CD4-positive, alpha-beta memory T cell (primary cell): Measurements from ENCODE around the gene LPIN3. TPM values are rescaled to one million over a fixed set of nuclear protein-coding genes. Genes with fewer than 3 reads are reported as not detected.
A peak's percentile ranks its signal among the peaks of the same experiment; 100 is the strongest.

Experiments used
- CTCF ChIA-PET: fragments of 350-600 bp; sonication (Branson Sonifier 250); formaldehyde crosslinking; loops from one replicate; lab custom pipeline; 2021; ENCODE audit warnings: inconsistent platforms; ENCODE audit not compliant: partially characterized antibody; lab: Charles Lee
- POLR2A ChIA-PET: fragments of 350-600 bp; sonication (Branson Sonifier 250); formaldehyde crosslinking; loops from one replicate; lab custom pipeline; 2021; ENCODE audit not compliant: partially characterized antibody; lab: Charles Lee
- DNase-seq, 5 donors: peaks; one replicate each; pipeline versions ENCODE4 v3.0.0 to v3.0.0-alpha.2; 2020 to 2022; ENCODE audit warnings: mixed read lengths in 1 of 5
- H3K27ac ChIP-seq: one replicate; pipeline ENCODE4 v1.7.0; 2013; ENCODE audit warnings: low read depth, low read length
- H3K27me3 ChIP-seq: 2 replicates; pipeline ENCODE4 v1.7.0; 2013; ENCODE audit warnings: mild to moderate bottlenecking, low read length, moderate library complexity; ENCODE audit not compliant: insufficient read depth
- H3K36me3 ChIP-seq: 2 replicates; pipeline ENCODE4 v1.7.0; 2013; ENCODE audit warnings: mild to moderate bottlenecking, low read length, moderate library complexity; ENCODE audit not compliant: insufficient read depth
- H3K4me1 ChIP-seq: 2 replicates; pipeline ENCODE4 v1.7.0; 2013; ENCODE audit warnings: mild to moderate bottlenecking, low read length, moderate library complexity; ENCODE audit not compliant: insufficient read depth
- H3K4me3 ChIP-seq, 2 donors: one replicate each; pipeline ENCODE4 v1.7.0; 2013; ENCODE audit warnings: low read length in 2 of 2, mild to moderate bottlenecking in 1 of 2
- H3K9me3 ChIP-seq, 2 donors: one replicate each; pipeline ENCODE4 v1.7.0; 2013; ENCODE audit warnings: low read length in 2 of 2, control low read depth in 1 of 2; ENCODE audit not compliant: control insufficient read depth in 1 of 2
- H3K27ac Mint-ChIP-seq, 7 donors: one replicate each; pipeline ENCODE4 v1.8.0; 2020 to 2021; ENCODE audit warnings: mixed read lengths in 7 of 7, mild to moderate bottlenecking in 6 of 7, inconsistent platforms in 3 of 7, moderate library complexity in 3 of 7
- H3K27me3 Mint-ChIP-seq, 2 donors: one replicate each; pipeline ENCODE4 v1.8.0; 2020 to 2021; ENCODE audit warnings: mixed read lengths in 2 of 2
- H3K36me3 Mint-ChIP-seq, 2 donors: one replicate each; pipeline ENCODE4 v1.8.0; 2020 to 2021; ENCODE audit warnings: mixed read lengths in 2 of 2, inconsistent platforms in 1 of 2, mild to moderate bottlenecking in 1 of 2
- H3K4me1 Mint-ChIP-seq, 4 donors: one replicate each; pipeline ENCODE4 v1.8.0; 2020 to 2021; ENCODE audit warnings: mixed read lengths in 4 of 4, mild to moderate bottlenecking in 1 of 4
- H3K4me3 Mint-ChIP-seq, 8 donors: one replicate each; pipeline ENCODE4 v1.8.0; 2020 to 2021; ENCODE audit warnings: mixed read lengths in 8 of 8, mild to moderate bottlenecking in 7 of 8, moderate library complexity in 6 of 8, inconsistent platforms in 3 of 8
- H3K9me3 Mint-ChIP-seq, 8 donors: one replicate each; pipeline ENCODE4 v1.8.0; 2020 to 2021; ENCODE audit warnings: mixed read lengths in 8 of 8, mild to moderate bottlenecking in 5 of 8, inconsistent platforms in 3 of 8, moderate library complexity in 1 of 8
- intact Hi-C: fragments of 100-400 bp; cut with micrococcal nuclease; formaldehyde crosslinking; loops from one replicate; pipeline ENCODE4 v1.15.1; 2023
- polyA plus RNA-seq, 2 donors: library from polyadenylated mRNA; unstranded; fragments of 300-500 nt; fragmentation: Illumina TruSeq; gene quantifications; one replicate each; pipeline ENCODE4 v1.2.3, GENCODE V29; 2021
- total RNA-seq, 2 experiments: library from RNA; stranded (reverse); gene quantifications; one replicate each; pipeline ENCODE4 v1.2.3, GENCODE V29; 2021

The LPIN3 gene
- total and polyA plus RNA-seq, 4 experiments from 2014 or later = 0.11 to 0.17 TPM; not detected in 2

- Histone ChIP-seq H3K4me1 (no peaks in the 10 kb centered on the region), H3K27me3 (peaks cover 8% of the 10 kb centered on the region), H3K4me3 (no peak overlapping the region), H3K36me3 (no peaks in the 10 kb centered on the region), H3K9me3 (no peaks in the 10 kb centered on the region), H3K27ac (no peak overlapping the region)
- POLR2A ChIA-PET = no interaction called here
- H3K27ac Mint-ChIP-seq = no peak overlapping the region
- peaks cover 2 to 8% (median 5%) of the 10 kb centered on the region in 4 donors for H3K4me1 Mint-ChIP-seq
- peaks cover 0 to 11% (median 6%) of the 10 kb centered on the region in 8 donors for H3K9me3 Mint-ChIP-seq
- H3K4me3 Mint-ChIP-seq = peak overlapping the region in 6 of 8 donors; percentile 28 to 69 (median 56)
- intact Hi-C loops = no loop called here
- H3K27me3 Mint-ChIP-seq = peaks cover 21 to 31% of the 10 kb centered on the region in 2 donors
- CTCF ChIA-PET = no interaction called here
- DNase-seq = no peak
- peaks cover 0 to 4% of the 10 kb centered on the region in 2 donors for H3K36me3 Mint-ChIP-seq
Measured at GRCh38 chr20:41367393-41367695, 26.7 kb downstream of the LPIN3 start.

GRCh38 chr20:41367956-41368355 is 27.3 kb downstream of the LPIN3 start:
- Histone ChIP-seq H3K36me3 (no peaks in the 10 kb centered on the region), H3K27ac (no peak overlapping the region), H3K4me3 (no peak overlapping the region), H3K9me3 (no peaks in the 10 kb centered on the region), H3K27me3 (peaks cover 8% of the 10 kb centered on the region), H3K4me1 (no peaks in the 10 kb centered on the region)
- ChIA-PET POLR2A (no interaction called here), CTCF (no interaction called here)
- Mint-ChIP-seq H3K27me3 (peaks cover 21 to 36% of the 10 kb centered on the region in 2 donors), H3K9me3 (peaks cover 2 to 16% (median 10%) of the 10 kb centered on the region in 8 donors), H3K27ac (no peak overlapping the region), H3K4me3 (no peak overlapping the region), H3K36me3 (peaks cover 0 to 4% of the 10 kb centered on the region in 2 donors), H3K4me1 (peaks cover 2 to 8% (median 5%) of the 10 kb centered on the region in 4 donors)
- no peak for DNase-seq
- intact Hi-C loops = no loop called here

DNA sequence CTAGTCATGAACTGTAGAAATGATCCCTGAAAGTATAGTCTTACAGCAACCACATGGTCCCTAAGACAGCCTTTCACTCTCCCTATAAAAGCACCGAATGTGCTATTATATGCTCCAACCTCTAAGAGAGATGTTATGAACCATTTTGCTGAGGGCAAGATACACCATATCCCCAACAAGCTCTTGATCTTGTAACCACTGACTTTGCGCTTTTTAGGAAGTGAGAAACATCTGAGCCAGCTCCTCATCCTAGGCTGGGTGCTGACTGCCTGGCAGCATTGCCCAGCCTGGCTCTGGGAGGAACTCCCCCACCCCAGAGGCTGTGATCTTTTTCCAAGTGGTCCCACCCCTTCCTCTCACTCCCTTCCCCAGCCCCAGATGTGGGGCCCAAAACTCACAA is 29.1 kb downstream of the LPIN3 start:
- intact Hi-C loops = no loop called here
- no peak for DNase-seq
- peaks cover 2 to 16% (median 11%) of the 10 kb centered on the region in 8 donors for H3K9me3 Mint-ChIP-seq
- H3K27ac ChIP-seq = no peak overlapping the region
- H3K27me3 Mint-ChIP-seq = peaks cover 24 to 46% of the 10 kb centered on the region in 2 donors
- no peak overlapping the region for H3K4me3 ChIP-seq
- H3K36me3 ChIP-seq = no peaks in the 10 kb centered on the region
- ChIA-PET POLR2A (no interaction called here), CTCF (no interaction called here)
- H3K27me3 ChIP-seq = peaks cover 8% of the 10 kb centered on the region
- H3K4me1 Mint-ChIP-seq = peaks cover 2 to 8% (median 5%) of the 10 kb centered on the region in 4 donors
- no peak overlapping the region for H3K4me3 Mint-ChIP-seq
- H3K36me3 Mint-ChIP-seq = peaks cover 0 to 4% of the 10 kb centered on the region in 2 donors
- no peak overlapping the region for H3K27ac Mint-ChIP-seq
- no peaks in the 10 kb centered on the region for H3K4me1 ChIP-seq
- H3K9me3 ChIP-seq = no peaks in the 10 kb centered on the region

DNA sequence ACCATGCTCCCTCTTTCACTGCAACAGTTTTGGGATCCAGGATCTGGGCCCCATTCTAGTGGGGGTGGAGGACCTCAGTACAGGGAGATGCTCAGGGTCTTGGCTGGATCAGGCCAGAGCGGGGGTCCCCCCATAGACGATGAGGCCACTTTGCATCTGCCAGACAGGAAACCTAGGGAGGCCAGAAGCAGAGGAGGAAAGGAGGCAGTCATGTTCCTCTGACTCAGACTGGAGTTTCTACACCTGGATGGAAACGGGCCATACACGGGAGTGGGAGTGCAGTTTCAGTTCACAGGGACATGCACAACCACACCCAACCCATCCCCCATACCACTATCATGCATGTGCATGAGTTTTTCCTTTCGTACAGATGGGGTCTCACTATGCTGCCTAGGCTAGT is 29.6 kb downstream of the LPIN3 start:
- POLR2A ChIA-PET = no interaction called here
- H3K36me3 Mint-ChIP-seq = peaks cover 0 to 4% of the 10 kb centered on the region in 2 donors
- CTCF ChIA-PET = no interaction called here

DNA sequence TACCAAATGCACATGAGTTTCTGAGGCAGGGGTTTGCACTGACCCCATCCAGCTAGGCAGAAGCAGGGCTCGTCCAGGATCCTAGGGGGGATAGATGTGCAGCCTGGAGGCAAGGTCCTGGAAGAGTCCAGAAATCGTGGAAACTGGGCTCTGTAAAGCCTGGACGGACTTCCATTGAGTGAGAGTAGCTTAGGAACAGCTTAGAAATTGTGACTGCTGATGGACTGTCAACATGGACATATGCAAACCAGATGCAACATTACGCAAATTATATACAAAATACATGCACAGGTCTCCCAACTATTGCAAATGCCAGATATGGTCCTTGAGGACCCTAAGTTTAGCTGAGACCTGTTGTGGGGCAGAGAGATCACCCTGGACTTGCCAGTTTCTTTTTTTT is 30.8 kb downstream of the LPIN3 start:
- intact Hi-C loops = no loop called here
- ChIA-PET POLR2A (no interaction called here), CTCF (no interaction called here)
- H3K27me3 ChIP-seq = peaks cover 8% of the 10 kb centered on the region
- peak overlapping the region in 1 of 8 donors; percentile 57 for H3K4me3 Mint-ChIP-seq
- H3K4me1 ChIP-seq = no peaks in the 10 kb centered on the region
- H3K4me3 ChIP-seq = no peak overlapping the region
- no peak overlapping the region for H3K27ac Mint-ChIP-seq
- no peak for DNase-seq
- H3K36me3 Mint-ChIP-seq = peaks cover 0 to 4% of the 10 kb centered on the region in 2 donors
- no peak overlapping the region for H3K27ac ChIP-seq
- peaks cover 2 to 16% (median 11%) of the 10 kb centered on the region in 8 donors for H3K9me3 Mint-ChIP-seq
- H3K4me1 Mint-ChIP-seq = peaks cover 2 to 8% (median 5%) of the 10 kb centered on the region in 4 donors
- peaks cover 22 to 45% of the 10 kb centered on the region in 2 donors for H3K27me3 Mint-ChIP-seq
- no peaks in the 10 kb centered on the region for H3K36me3 ChIP-seq
- H3K9me3 ChIP-seq = no peaks in the 10 kb centered on the region

More for the DNA sequence above, 29.6 kb downstream of the LPIN3 start:
- H3K9me3 ChIP-seq = no peaks in the 10 kb centered on the region
- no peak overlapping the region for H3K4me3 ChIP-seq
- Mint-ChIP-seq H3K4me3 (no peak overlapping the region), H3K27ac (no peak overlapping the region), H3K27me3 (peaks cover 24 to 44% of the 10 kb centered on the region in 2 donors), H3K9me3 (peaks cover 2 to 16% (median 11%) of the 10 kb centered on the region in 8 donors), H3K4me1 (peaks cover 2 to 8% (median 5%) of the 10 kb centered on the region in 4 donors)
- intact Hi-C loops = no loop called here
- H3K27ac ChIP-seq = no peak overlapping the region
- no peak for DNase-seq
- peaks cover 8% of the 10 kb centered on the region for H3K27me3 ChIP-seq
- H3K4me1 ChIP-seq = no peaks in the 10 kb centered on the region
- H3K36me3 ChIP-seq = no peaks in the 10 kb centered on the region

- POLR2A ChIA-PET = no interaction called here
- H3K27me3 Mint-ChIP-seq = peaks cover 17 to 44% of the 10 kb centered on the region in 2 donors
- CTCF ChIA-PET = no interaction called here
Measured at GRCh38 chr20:41373251-41373783, 32.7 kb downstream of the LPIN3 start.

DNA sequence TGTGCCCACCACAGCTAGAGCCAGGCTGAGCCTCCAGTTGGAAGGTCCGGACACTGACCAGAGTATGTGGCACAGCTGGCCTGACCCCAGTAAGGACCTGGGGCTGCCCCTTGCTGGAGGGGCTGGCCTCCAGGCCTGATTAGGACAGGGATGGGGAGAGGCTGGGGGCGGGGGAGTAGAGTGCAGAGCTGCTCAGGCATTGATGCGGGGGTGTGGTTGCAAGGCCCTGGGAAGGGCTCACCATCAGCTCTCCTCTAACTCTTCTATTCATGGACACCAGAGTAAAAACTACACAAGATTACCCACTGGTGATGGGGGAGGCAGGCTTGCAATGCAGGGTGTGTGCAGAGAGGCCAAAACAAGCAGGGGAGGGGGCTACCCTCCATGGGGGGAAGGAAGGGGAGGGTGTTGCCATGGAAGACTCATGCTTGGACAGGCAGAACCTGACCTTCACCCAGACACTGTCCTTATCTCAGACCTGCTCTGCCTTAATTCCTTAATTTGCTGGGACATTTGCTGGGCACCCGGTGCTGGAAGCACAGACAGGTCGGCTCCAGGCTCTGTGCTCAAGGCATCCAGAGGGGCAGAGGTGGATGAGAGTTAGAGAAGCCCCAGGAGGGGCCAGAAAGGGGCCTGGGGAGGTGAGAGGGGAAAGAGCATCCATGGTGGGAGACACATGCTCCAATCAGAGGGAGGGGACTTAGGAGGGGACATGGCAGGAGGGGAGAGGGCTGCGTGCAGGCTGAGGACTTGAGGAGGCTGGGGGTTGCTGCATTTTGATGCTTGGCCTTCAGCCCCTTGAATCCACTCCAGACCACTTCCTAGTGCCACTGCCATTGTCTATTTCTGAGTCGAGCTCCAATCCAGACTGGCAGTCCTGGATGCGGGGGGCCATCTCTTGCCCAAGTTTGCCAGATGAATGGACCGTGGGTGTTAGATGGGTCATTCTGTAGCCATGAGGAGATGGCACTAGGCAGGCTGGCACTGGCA is 33.6 kb downstream of the LPIN3 start:
- no peaks in the 10 kb centered on the region for H3K9me3 ChIP-seq
- Mint-ChIP-seq H3K27ac (no peak overlapping the region), H3K4me1 (no peaks in the 10 kb centered on the region), H3K4me3 (no peak overlapping the region), H3K27me3 (peaks cover 18 to 41% of the 10 kb centered on the region in 2 donors), H3K36me3 (peaks cover 0 to 4% of the 10 kb centered on the region in 2 donors), H3K9me3 (peaks cover 2 to 16% (median 11%) of the 10 kb centered on the region in 8 donors)
- no peak overlapping the region for H3K27ac ChIP-seq
- H3K4me1 ChIP-seq = no peaks in the 10 kb centered on the region
- POLR2A ChIA-PET = no interaction called here
- no peaks in the 10 kb centered on the region for H3K36me3 ChIP-seq
- intact Hi-C loops = no loop called here
- no peak overlapping the region for H3K4me3 ChIP-seq
- CTCF ChIA-PET = no interaction called here
- peak in 1 of 5 donors; percentile 35 for DNase-seq
- no peaks in the 10 kb centered on the region for H3K27me3 ChIP-seq

More at GRCh38 chr20:41373251-41373783, 32.7 kb downstream of the LPIN3 start:
- Mint-ChIP-seq H3K4me1 (no peaks in the 10 kb centered on the region), H3K9me3 (peaks cover 2 to 16% (median 11%) of the 10 kb centered on the region in 8 donors), H3K36me3 (peaks cover 0 to 4% of the 10 kb centered on the region in 2 donors), H3K4me3 (no peak overlapping the region), H3K27ac (no peak overlapping the region)
- H3K4me3 ChIP-seq = no peak overlapping the region
- no peaks in the 10 kb centered on the region for H3K9me3 ChIP-seq
- H3K4me1 ChIP-seq = no peaks in the 10 kb centered on the region
- H3K27ac ChIP-seq = no peak overlapping the region
- no peaks in the 10 kb centered on the region for H3K27me3 ChIP-seq
- H3K36me3 ChIP-seq = no peaks in the 10 kb centered on the region
- intact Hi-C loops = no loop called here
- no peak for DNase-seq
